ENCODE measurements around the gene SH3BP4. TPM values are rescaled to one million over a fixed set of nuclear protein-coding genes. Genes with fewer than 3 reads are reported as not detected.

SH3BP4 gene
- total RNA-seq, 4 donors from 2014 or later: 16.5 to 32.8 (median 26.4) TPM

- TF ChIP-seq POLR2A (IDR thresholded peaks at IDR 0.05): no peak
- no peak for TF ChIP-seq CTCF (IDR thresholded peaks at IDR 0.05)
- Histone ChIP-seq H3K36me3 (no peaks in the 10 kb centered on the region), H3K27ac (no peak overlapping the region), H3K27me3 (no peaks in the 10 kb centered on the region), H3K4me3 (no peak overlapping the region), H3K4me1 (no peaks in the 10 kb centered on the region), H3K9me3 (no peaks in the 10 kb centered on the region)
- DNase-seq: no peak
These were observed 16.5 kb upstream of the SH3BP4 start for GRCh38 chr2:234935311-234935710.

GRCh38 chr2:234939576-234939975 lies 12.2 kb upstream of the SH3BP4 start:
- no peak for DNase-seq
- Histone ChIP-seq H3K9me3 (no peaks in the 10 kb centered on the region), H3K36me3 (no peaks in the 10 kb centered on the region), H3K27me3 (no peaks in the 10 kb centered on the region), H3K4me3 (no peak overlapping the region), H3K4me1 (no peaks in the 10 kb centered on the region), H3K27ac (no peak overlapping the region)
- TF ChIP-seq POLR2A (IDR thresholded peaks at IDR 0.05) (no peak), CTCF (IDR thresholded peaks at IDR 0.05) (no peak)

GRCh38 chr2:234939996-234940395 lies 11.8 kb upstream of the SH3BP4 start:
- Histone ChIP-seq H3K36me3 (no peaks in the 10 kb centered on the region), H3K4me3 (no peak overlapping the region), H3K4me1 (no peaks in the 10 kb centered on the region), H3K27ac (no peak overlapping the region), H3K9me3 (no peaks in the 10 kb centered on the region), H3K27me3 (no peaks in the 10 kb centered on the region)
- no peak for TF ChIP-seq POLR2A (IDR thresholded peaks at IDR 0.05)
- no peak for TF ChIP-seq CTCF (IDR thresholded peaks at IDR 0.05)
- DNase-seq: no peak

- H3K4me3 ChIP-seq: no peak overlapping the region
- TF ChIP-seq CTCF (IDR thresholded peaks at IDR 0.05) (no peak), POLR2A (IDR thresholded peaks at IDR 0.05) (no peak)
- no peaks in the 10 kb centered on the region for H3K27me3 ChIP-seq
- no peaks in the 10 kb centered on the region for H3K9me3 ChIP-seq
- no peak for DNase-seq
- no peak overlapping the region for H3K27ac ChIP-seq
- H3K4me1 ChIP-seq: no peaks in the 10 kb centered on the region
- no peaks in the 10 kb centered on the region for H3K36me3 ChIP-seq
These were observed 11.3 kb upstream of the SH3BP4 start for GRCh38 chr2:234940527-234940926.

- H3K4me1 ChIP-seq: peaks cover 0 to 1% (median 0%) of the 10 kb centered on the region in 4 donors
- H3K9me3 ChIP-seq: no peaks in the 10 kb centered on the region
- H3K27me3 ChIP-seq: no peaks in the 10 kb centered on the region
- no peak overlapping the region for H3K4me3 ChIP-seq
- no peak overlapping the region for H3K27ac ChIP-seq
- no peak for DNase-seq
- TF ChIP-seq POLR2A (IDR thresholded peaks at IDR 0.05) (no peak), CTCF (IDR thresholded peaks at IDR 0.05) (no peak)
- no peaks in the 10 kb centered on the region for H3K36me3 ChIP-seq
These were observed 6.4 kb upstream of the SH3BP4 start for GRCh38 chr2:234945339-234945873.

GRCh38 chr2:234947556-234947955 lies 4.3 kb upstream of the SH3BP4 start:
- no peaks in the 10 kb centered on the region for H3K9me3 ChIP-seq
- H3K4me1 ChIP-seq: peaks cover 0 to 12% (median 2%) of the 10 kb centered on the region in 4 donors
- H3K36me3 ChIP-seq: no peaks in the 10 kb centered on the region
- DNase-seq: peak in 1 of 3 donors; percentile 23
- H3K27ac ChIP-seq: no peak overlapping the region
- no peak overlapping the region for H3K4me3 ChIP-seq
- H3K27me3 ChIP-seq: no peaks in the 10 kb centered on the region
- TF ChIP-seq CTCF (IDR thresholded peaks at IDR 0.05) (no peak), POLR2A (IDR thresholded peaks at IDR 0.05) (no peak)

Measured in Peyer's patch (tissue), 4 donors.